Vagina (tissue), 2 donors: ENCODE data around the gene CCDC148.

ENCODE experiments used
- POLR2AphosphoS5 ChIP-seq, 2 donors: sonication (generic); formaldehyde crosslinking; IDR thresholded peaks; one replicate each; pipeline ENCODE4 v1.9.0; 2017; ENCODE audit warnings: antibody characterized with exemption in 2 of 2, mild to moderate bottlenecking in 2 of 2, low read depth in 1 of 2; ENCODE audit not compliant: insufficient read depth in 1 of 2
- TF ChIP-seq, protein P1 (sequence below), 3 experiments: fragments of 450-650 bp in 2 of 3; fragments of 200-600 bp in 1 of 3; sonication (generic) in 1 of 3; IDR thresholded peaks; one replicate each; pipeline ENCODE4 v1.5.1; 2017 to 2019; ENCODE audit warnings: antibody characterized with exemption in 3 of 3, mild to moderate bottlenecking in 2 of 3, moderate library complexity in 2 of 3

DNA sequence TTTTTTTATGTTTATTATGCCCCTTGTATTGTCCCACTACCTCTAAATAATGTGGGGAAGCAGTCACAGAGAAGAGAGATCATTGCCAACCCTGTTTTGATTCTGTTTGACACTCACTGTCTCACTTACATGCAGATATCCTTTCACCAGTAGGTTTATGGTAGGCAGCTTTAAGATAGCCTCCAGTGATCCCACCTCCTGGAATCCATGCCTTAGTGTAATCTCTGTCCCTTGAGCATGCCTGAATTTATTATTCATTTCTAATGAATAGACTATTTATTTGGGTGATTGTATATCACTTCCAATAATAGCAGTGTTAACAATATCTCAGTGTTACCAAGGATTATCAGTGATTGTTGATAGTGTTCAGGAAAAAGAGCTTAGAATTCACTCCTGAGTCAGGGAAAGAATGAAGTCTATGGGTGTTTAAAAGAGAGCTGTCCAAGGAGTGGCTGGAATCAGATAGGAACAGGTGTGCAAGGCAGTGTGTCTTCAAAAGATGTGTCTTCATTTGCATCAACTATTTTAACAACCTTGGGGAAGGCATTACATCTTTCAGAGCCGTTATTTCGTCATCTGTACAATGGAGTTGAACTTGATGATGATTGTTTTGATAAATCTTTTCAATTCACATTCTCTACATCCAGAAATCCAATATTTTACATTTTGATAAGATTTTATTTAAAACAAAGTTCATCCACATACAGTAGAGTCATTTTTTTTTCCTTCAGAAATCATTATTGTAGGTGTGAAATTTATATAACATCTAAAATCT is 32.1 kb upstream of the CCDC148 start:
- TF ChIP-seq, protein P1, sequence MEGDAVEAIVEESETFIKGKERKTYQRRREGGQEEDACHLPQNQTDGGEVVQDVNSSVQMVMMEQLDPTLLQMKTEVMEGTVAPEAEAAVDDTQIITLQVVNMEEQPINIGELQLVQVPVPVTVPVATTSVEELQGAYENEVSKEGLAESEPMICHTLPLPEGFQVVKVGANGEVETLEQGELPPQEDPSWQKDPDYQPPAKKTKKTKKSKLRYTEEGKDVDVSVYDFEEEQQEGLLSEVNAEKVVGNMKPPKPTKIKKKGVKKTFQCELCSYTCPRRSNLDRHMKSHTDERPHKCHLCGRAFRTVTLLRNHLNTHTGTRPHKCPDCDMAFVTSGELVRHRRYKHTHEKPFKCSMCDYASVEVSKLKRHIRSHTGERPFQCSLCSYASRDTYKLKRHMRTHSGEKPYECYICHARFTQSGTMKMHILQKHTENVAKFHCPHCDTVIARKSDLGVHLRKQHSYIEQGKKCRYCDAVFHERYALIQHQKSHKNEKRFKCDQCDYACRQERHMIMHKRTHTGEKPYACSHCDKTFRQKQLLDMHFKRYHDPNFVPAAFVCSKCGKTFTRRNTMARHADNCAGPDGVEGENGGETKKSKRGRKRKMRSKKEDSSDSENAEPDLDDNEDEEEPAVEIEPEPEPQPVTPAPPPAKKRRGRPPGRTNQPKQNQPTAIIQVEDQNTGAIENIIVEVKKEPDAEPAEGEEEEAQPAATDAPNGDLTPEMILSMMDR (IDR thresholded peaks at IDR 0.05), result no peak
- TF ChIP-seq POLR2AphosphoS5 (IDR thresholded peaks at IDR 0.05; ENCODE audit: insufficient read depth in 1 of 2, low read depth in 1 of 2), result no peak
